ENCODE measurements around the gene HCN2. TPM values are rescaled to one million over a fixed set of nuclear protein-coding genes. Genes with fewer than 3 reads are reported as not detected.
"Not testable (repeated sequence)": the region's sequence is repeated elsewhere in the genome, so short reads cannot be mapped to it uniquely, and the experiment has no call there.

The HCN2 gene
- total RNA-seq, 1 donor from 2014 or later = 0.41 TPM

DNA sequence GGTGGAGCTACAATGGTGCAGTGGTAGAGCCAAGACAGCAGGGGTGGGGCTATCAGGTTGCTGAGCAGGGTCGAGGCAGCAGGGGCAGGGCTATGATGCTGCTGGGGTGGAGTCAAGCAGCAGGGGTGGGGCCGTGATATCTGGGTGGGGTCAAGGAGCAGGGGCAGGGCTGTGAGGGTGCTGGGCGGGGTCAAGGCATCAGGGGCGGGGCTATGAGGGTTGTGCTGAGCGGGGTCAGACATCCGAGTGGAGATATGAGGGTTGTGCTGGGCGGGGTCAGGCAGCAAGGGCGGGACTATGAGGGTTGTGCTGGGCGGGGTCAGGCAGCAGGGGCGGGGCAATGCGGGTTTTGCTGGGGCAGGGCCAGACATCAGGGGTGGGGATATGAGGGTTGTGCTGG lies 14.7 kb downstream of the HCN2 start:
- DNase-seq = no peak

- DNase-seq = not testable (repeated sequence)
These were observed 15.6 kb downstream of the HCN2 start for GRCh38 chr19:605061-605971.

GRCh38 chr19:607301-608154 lies 17.8 kb downstream of the HCN2 start:
- no peak for DNase-seq

- no peak for DNase-seq
These were observed 18.7 kb downstream of the HCN2 start for GRCh38 chr19:608155-609003.

GRCh38 chr19:609004-609346 lies 19.3 kb downstream of the HCN2 start:
- peak; percentile 33 for DNase-seq

DNA sequence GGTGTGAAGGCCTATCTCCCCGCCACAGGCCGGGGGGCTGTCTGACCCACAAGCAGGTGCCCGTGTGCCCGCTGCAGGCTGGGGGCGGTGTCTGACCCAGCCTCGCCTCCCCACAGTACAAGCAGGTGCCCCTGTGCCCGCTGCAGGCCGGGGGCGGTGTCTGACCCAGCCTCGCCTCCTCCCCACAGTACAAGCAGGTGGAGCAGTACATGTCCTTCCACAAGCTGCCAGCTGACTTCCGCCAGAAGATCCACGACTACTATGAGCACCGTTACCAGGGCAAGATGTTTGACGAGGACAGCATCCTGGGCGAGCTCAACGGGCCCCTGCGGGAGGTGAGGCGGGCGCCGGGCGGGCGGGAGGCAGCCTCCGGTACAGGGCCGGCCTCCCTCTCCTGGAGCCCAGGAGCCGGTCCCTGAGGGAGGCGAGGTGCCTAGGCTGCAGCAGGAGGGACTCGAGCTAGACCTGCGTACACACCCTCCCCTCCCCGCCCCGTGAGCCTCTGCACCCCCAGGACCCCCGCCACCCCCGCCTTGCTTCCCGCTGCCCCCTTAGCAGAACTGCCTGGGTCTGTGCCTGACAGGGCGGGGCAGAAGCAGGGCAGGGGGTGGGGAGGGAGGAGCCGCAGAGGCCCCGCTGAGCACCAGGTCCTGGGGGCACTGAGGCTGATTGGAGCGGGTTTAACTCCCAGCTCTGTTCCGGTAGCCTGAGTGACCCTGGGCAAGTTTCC lies 20.6 kb downstream of the HCN2 start:
- no peak for DNase-seq

GRCh38 chr19:610801-611480 lies 21.3 kb downstream of the HCN2 start:
- DNase-seq = peak; percentile 37

DNA sequence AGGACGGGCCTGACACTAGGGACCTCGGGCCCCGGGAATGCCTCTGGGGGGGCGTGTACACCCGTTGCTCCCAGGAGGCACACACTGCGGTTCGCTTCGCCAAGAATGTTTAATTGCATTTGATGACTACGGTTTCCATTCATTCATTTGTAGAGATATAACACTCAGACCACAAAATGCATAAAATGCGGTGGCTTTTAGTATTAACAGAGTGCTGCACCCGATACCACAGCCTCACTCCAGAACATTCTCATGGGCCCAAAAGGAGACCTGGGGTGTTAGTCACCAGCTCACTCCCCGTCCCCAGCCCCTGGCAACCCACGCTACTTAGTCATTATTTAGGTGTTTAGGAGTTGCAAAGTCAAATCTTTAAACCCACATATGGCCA lies 21.8 kb downstream of the HCN2 start:
- no peak for DNase-seq

DNA sequence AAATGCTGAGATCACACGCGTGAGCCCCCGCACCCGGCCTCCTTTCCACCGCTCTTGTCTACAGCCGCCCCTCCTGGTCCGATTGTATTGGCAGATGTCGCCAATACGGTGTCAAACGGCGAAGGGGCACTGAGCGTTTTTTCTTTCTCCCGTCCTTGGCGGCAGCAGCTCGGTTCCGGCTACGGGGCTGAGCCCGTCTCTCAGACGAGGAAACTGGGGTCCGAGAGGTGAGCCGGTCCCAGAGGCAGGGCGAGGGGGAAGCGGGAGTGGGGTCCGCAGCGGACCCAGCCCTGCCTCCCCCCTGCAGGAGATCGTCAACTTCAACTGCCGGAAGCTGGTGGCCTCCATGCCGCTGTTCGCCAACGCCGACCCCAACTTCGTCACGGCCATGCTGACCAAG lies 23.3 kb downstream of the HCN2 start:
- no peak for DNase-seq

GRCh38 chr19:613732-614567 lies 24.3 kb downstream of the HCN2 start:
- DNase-seq = no peak

DNA sequence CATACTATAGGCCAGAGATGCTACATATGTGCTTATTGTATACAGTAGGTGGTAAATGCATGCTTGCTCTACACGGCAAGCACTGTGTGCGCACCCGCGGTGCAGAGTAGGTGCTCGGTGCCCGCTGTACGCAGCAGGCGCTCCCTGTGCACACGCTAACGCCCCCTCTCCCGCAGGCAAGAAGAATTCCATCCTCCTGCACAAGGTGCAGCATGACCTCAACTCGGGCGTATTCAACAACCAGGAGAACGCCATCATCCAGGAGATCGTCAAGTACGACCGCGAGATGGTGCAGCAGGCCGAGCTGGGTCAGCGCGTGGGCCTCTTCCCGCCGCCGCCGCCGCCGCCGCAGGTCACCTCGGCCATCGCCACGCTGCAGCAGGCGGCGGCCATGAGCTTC lies 25.9 kb downstream of the HCN2 start:
- DNase-seq = no peak

DNA sequence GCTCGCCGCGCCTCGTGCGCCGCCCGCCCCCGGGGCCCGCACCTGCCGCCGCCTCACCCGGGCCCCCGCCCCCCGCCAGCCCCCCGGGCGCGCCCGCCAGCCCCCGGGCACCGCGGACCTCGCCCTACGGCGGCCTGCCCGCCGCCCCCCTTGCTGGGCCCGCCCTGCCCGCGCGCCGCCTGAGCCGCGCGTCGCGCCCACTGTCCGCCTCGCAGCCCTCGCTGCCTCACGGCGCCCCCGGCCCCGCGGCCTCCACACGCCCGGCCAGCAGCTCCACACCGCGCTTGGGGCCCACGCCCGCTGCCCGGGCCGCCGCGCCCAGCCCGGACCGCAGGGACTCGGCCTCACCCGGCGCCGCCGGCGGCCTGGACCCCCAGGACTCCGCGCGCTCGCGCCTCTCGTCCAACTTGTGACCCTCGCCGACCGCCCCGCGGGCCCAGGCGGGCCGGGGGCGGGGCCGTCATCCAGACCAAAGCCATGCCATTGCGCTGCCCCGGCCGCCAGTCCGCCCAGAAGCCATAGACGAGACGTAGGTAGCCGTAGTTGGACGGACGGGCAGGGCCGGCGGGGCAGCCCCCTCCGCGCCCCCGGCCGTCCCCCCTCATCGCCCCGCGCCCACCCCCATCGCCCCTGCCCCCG lies 26.5 kb downstream of the HCN2 start:
- no peak for DNase-seq

DNA sequence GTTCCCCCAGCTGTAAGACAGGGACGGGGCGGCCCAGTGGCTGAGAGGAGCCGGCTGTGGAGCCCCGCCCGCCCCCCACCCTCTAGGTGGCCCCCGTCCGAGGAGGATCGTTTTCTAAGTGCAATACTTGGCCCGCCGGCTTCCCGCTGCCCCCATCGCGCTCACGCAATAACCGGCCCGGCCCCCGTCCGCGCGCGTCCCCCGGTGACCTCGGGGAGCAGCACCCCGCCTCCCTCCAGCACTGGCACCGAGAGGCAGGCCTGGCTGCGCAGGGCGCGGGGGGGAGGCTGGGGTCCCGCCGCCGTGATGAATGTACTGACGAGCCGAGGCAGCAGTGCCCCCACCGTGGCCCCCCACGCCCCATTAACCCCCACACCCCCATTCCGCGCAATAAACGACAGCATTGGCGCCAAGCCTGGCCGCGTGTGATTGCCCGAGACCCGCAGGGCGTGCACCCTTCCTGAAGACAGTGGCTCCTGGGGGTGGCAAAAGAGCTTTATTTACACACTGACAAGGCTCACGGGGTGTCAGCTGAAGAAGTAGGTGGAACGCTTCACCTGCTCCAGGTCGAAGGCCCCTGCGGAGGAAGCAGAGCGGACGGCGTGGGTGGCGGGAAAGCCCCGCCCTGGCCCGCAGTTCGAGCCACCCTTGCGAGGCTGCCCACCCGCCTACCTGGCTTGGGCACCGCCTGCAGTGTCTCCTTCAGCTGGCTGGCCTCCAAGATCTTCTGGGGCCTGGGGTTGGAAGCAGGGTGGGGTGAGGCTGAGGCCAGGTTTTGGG lies 27.3 kb downstream of the HCN2 start:
- DNase-seq = no peak

DNA sequence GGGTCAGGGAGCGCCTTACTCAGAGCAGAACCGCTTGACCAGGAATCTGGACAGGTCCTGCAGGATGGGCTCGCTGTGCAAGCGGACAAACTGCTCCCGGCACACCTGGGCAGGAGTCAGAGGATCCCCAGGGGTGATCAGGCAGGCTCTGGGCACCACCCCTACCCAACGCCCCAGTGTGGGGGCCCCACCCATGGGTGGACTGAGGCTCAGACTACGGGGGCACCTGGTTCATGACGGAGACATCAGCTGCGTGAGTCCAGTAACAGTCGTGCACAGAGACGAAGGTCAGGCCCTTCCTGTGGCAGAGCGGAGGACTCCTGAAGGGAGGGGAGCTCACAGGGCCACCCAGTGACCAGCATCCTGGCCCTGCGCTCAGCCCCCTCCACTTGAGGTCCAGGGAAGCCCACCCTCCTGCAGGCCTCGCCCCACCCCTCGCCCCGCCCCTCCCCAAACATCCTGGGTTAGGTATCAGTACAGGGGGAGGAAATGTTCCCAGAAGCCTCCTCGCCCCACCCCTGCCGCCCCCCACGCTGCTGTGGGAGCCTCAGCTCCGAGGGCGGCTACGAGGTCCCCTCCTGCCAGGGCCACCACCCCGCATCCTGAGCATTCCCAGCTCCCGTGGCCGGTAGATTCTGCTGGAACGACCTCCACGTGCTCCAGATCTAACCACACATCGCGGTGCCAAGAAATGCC lies 28.0 kb downstream of the HCN2 start:
- DNase-seq = no peak

DNA sequence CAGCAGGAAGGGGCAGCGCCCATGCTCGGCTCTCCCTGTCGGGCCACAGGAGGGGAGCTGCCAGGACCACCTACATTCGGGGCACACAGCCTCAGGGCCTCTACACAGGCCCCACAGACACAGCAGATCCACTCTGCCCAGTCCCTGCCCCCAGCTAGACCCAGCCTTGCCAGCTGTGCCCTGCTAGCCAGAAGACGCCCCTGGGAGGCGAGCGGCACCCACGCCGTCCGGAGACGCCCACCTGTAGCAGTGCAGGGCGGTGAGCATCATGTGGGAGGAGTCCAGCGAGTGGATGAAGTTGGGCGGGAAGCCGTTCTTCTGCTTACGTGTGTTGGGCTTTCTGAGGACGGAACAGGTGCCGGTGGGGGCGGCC lies 28.6 kb downstream of the HCN2 start:
- no peak for DNase-seq

DNA sequence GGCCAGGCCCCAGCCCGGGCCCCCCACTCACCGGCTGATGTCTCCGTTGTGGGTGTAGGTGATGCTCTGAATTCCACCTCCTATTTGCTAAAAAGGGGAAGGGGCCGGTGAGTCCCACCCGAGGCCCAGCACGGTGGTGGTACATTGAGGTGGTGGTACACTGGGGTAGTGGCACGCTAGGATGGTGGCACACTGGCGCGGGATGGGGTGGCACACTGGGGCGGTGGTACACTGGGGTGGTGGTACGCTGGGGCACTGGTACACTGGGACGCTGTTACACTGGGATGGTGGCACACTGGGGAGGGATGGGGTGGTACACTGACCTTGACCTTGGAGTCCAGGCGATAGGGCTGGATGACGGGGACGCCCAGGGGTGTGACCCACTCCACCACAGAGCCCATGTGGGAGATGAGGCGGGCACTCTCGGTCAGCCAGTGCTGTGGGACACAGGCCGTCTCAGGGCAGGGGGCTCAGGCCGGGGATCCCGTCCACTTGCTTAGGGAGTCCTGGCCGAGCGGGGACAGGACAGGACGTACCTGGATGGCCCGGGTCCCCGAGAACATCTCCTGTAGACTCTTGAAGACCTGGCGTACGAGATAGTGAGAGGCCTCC lies 29.1 kb downstream of the HCN2 start:
- DNase-seq = no peak

- no peak for DNase-seq
These were observed 29.8 kb downstream of the HCN2 start for GRCh38 chr19:619286-620002.

All from tongue (tissue), 2 donors.